DOHH2 (cell line): Measurements from ENCODE around the gene CD2BP2.

Experiments used
- CTCF ChIP-seq: fragments of 200-600 bp; sonication (generic); IDR thresholded peaks from one replicate; pipeline ENCODE4 v1.5.1; 2014; ENCODE audit warnings: antibody characterized with exemption, mild to moderate bottlenecking, low read depth, low read length; ENCODE audit not compliant: poor library complexity, severe bottlenecking
- EZH2phosphoT487 ChIP-seq: fragments of 200-600 bp; sonication (generic); IDR thresholded peaks from 2 replicates; pipeline ENCODE4 v1.6.1; 2017; ENCODE audit warnings: borderline replicate concordance, mild to moderate bottlenecking, antibody characterized with exemption, low read length, moderate library complexity, mixed read lengths

- TF ChIP-seq CTCF (no peak), EZH2phosphoT487 (no peak)
Measured at GRCh38 chr16:30369091-30369937, 14.2 kb upstream of the CD2BP2 start.
